Ascending aorta (tissue), 2 donors: ENCODE measurements around the gene KRT85. TPM values are rescaled to one million over a fixed set of nuclear protein-coding genes. Genes with fewer than 3 reads are reported as not detected.

Experiments used
- DNase-seq, 2 donors: peaks; one replicate each; pipeline ENCODE4 v3.0.0-alpha.2; 2019; ENCODE audit warnings: low spot score in 2 of 2
- H3K27ac ChIP-seq, 2 donors: fragments of 200-600 bp; sonication (generic); one replicate each; pipeline ENCODE4 v1.5.1; 2016 to 2017; ENCODE audit warnings: mild to moderate bottlenecking in 1 of 2
- H3K27me3 ChIP-seq: fragments of 200-600 bp; sonication (generic); one replicate; pipeline ENCODE4 v1.5.1; 2017
- H3K36me3 ChIP-seq, 2 donors: fragments of 200-600 bp; sonication (generic); one replicate each; pipeline ENCODE4 v1.5.1; 2016
- H3K4me1 ChIP-seq, 2 donors: fragments of 200-600 bp; sonication (generic); one replicate each; pipeline ENCODE4 v1.5.1; 2016 to 2017; ENCODE audit warnings: mild to moderate bottlenecking in 1 of 2
- H3K4me3 ChIP-seq, 2 donors: fragments of 200-600 bp; sonication (generic); one replicate each; pipeline ENCODE4 v1.5.1; 2016 to 2017; ENCODE audit warnings: mild to moderate bottlenecking in 1 of 2
- H3K9me3 ChIP-seq, 2 donors: fragments of 200-600 bp; sonication (generic); one replicate each; pipeline ENCODE4 v1.5.1; 2016
- intact Hi-C: fragments of 100-400 bp; cut with DNase I; formaldehyde crosslinking; loops from one replicate; pipeline ENCODE4 v1.15.1; 2023
- total RNA-seq: library from RNA; depleted of rRNA; stranded (reverse); fragments of >200 nt; gene quantifications from one replicate; pipeline ENCODE4 v1.1.0, GENCODE V29; 2016
- TF ChIP-seq, protein P1 (sequence below), 3 experiments: fragments of 200-600 bp in 2 of 3; fragments of 450-650 bp in 1 of 3; sonication (generic) in 2 of 3; IDR thresholded peaks; one replicate each; pipeline ENCODE4 v1.5.1; 2016 to 2019; ENCODE audit warnings: antibody characterized with exemption in 3 of 3, mild to moderate bottlenecking in 1 of 3, moderate library complexity in 1 of 3

Gene KRT85
- total RNA-seq, 1 donor from 2014 or later = not detected

DNA sequence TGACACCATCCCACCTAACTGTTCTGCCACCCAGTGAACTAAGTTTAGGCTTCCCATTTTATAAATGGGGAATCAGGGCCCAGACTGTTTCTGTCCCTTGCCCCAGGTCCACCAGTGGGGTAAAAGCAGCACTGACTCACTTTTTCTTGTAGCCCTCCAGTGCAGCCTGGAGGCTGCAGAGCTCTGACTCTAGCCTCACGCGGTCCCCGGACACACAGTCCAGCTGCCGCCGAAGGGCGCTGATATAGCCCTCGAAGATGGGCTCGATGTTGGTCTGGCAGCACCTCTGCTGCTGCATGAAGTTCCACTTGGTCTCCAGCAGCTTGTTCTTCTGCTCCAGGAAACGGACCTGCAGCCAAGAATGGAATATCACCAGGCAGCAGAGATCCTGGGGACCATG is 36.3 kb upstream of the KRT85 start:
- Histone ChIP-seq H3K36me3 (no peaks in the 10 kb centered on the region), H3K27ac (no peak overlapping the region), H3K9me3 (no peaks in the 10 kb centered on the region), H3K27me3 (no peaks in the 10 kb centered on the region), H3K4me1 (no peaks in the 10 kb centered on the region), H3K4me3 (no peak overlapping the region)
- no peak for DNase-seq
- TF ChIP-seq, protein P1, sequence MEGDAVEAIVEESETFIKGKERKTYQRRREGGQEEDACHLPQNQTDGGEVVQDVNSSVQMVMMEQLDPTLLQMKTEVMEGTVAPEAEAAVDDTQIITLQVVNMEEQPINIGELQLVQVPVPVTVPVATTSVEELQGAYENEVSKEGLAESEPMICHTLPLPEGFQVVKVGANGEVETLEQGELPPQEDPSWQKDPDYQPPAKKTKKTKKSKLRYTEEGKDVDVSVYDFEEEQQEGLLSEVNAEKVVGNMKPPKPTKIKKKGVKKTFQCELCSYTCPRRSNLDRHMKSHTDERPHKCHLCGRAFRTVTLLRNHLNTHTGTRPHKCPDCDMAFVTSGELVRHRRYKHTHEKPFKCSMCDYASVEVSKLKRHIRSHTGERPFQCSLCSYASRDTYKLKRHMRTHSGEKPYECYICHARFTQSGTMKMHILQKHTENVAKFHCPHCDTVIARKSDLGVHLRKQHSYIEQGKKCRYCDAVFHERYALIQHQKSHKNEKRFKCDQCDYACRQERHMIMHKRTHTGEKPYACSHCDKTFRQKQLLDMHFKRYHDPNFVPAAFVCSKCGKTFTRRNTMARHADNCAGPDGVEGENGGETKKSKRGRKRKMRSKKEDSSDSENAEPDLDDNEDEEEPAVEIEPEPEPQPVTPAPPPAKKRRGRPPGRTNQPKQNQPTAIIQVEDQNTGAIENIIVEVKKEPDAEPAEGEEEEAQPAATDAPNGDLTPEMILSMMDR (IDR thresholded peaks at IDR 0.05) = no peak
- intact Hi-C loops = no loop called here

DNA sequence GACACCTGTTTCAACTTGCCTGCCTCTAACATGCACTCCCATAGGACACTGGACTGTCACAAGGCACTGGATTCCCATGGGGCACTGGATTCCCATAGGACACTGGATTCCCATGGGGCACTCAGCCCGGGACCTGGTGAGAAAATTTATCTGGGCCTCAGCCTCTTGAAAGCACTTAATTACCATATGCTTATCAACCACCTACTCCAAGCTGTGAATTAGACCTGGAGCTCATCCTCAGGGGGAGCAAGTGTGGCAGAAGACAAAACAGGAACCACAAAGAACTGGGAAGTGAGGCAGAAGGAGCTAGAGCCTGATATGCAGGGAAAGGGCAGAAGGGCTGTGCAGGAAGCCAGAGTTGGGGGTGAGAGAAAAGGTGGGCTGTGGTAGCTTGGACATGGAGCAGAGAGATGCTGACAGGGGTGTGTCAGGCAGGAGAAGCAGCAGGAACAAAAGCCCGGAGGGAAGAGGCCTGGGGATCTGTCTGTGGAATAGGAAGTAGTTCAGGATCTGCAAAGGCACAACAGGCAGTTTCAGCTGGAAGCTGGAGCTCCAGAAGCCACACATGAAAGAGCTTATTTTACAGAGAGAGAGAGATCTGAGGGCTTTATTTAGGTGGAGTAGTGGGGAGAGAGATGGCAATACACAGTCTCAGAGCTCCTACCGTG is 35.7 kb upstream of the KRT85 start:
- intact Hi-C loops = no loop called here
- DNase-seq = no peak
- Histone ChIP-seq H3K9me3 (no peaks in the 10 kb centered on the region), H3K4me3 (no peak overlapping the region), H3K27me3 (no peaks in the 10 kb centered on the region), H3K4me1 (no peaks in the 10 kb centered on the region), H3K27ac (no peak overlapping the region), H3K36me3 (no peaks in the 10 kb centered on the region)
- TF ChIP-seq, protein P1 (IDR thresholded peaks at IDR 0.05) = no peak

- no peaks in the 10 kb centered on the region for H3K36me3 ChIP-seq
- no peak overlapping the region for H3K27ac ChIP-seq
- TF ChIP-seq, protein P1 (IDR thresholded peaks at IDR 0.05) = no peak
- H3K27me3 ChIP-seq = no peaks in the 10 kb centered on the region
- H3K4me1 ChIP-seq = no peaks in the 10 kb centered on the region
- no peak for DNase-seq
- intact Hi-C loops = no loop called here
- no peaks in the 10 kb centered on the region for H3K9me3 ChIP-seq
- H3K4me3 ChIP-seq = no peak overlapping the region
Measured at GRCh38 chr12:52402377-52402776, 35.1 kb upstream of the KRT85 start.

- no peaks in the 10 kb centered on the region for H3K36me3 ChIP-seq
- H3K4me3 ChIP-seq = no peak overlapping the region
- intact Hi-C loops = no loop called here
- H3K27ac ChIP-seq = no peak overlapping the region
- TF ChIP-seq, protein P1 (IDR thresholded peaks at IDR 0.05) = no peak
- H3K27me3 ChIP-seq = no peaks in the 10 kb centered on the region
- no peaks in the 10 kb centered on the region for H3K9me3 ChIP-seq
- H3K4me1 ChIP-seq = no peaks in the 10 kb centered on the region
- DNase-seq = no peak
Measured at GRCh38 chr12:52401926-52402325, 34.6 kb upstream of the KRT85 start.

- Histone ChIP-seq H3K9me3 (no peaks in the 10 kb centered on the region), H3K4me1 (no peaks in the 10 kb centered on the region), H3K4me3 (no peak overlapping the region), H3K27me3 (no peaks in the 10 kb centered on the region), H3K36me3 (no peaks in the 10 kb centered on the region), H3K27ac (no peak overlapping the region)
- no peak for DNase-seq
- TF ChIP-seq, protein P1 (IDR thresholded peaks at IDR 0.05) = no peak
- intact Hi-C loops = no loop called here
Measured at GRCh38 chr12:52401526-52401925, 34.2 kb upstream of the KRT85 start.

- Histone ChIP-seq H3K4me3 (no peak overlapping the region), H3K4me1 (no peaks in the 10 kb centered on the region), H3K27me3 (no peaks in the 10 kb centered on the region), H3K36me3 (no peaks in the 10 kb centered on the region), H3K9me3 (no peaks in the 10 kb centered on the region), H3K27ac (no peak overlapping the region)
- intact Hi-C loops = no loop called here
- TF ChIP-seq, protein P1 (IDR thresholded peaks at IDR 0.05) = no peak
- no peak for DNase-seq
Measured at GRCh38 chr12:52400906-52401305, 33.6 kb upstream of the KRT85 start.
